GM23338 (cell line): ENCODE data around the gene SMPDL3A. TPM values are rescaled to one million over a fixed set of nuclear protein-coding genes. Genes with fewer than 3 reads are reported as not detected.

Source experiments
- ATAC-seq: fragments of 200-7000 bp; cut with Tn5 transposase; 3 replicates; pipeline ENCODE4 v1.9.1; 2020
- DNase-seq: peaks from one replicate; pipeline ENCODE4 v3.0.0-alpha.2; 2015; ENCODE audit warnings: low spot score
- H2AFZ ChIP-seq: fragments of 200-600 bp; sonication (generic); 2 replicates; pipeline ENCODE4 v1.8.0; 2016; ENCODE audit warnings: antibody characterized with exemption, mild to moderate bottlenecking, moderate library complexity
- H3F3A ChIP-seq: fragments of 200-600 bp; sonication (generic); replicated peaks from 2 replicates; pipeline ENCODE4 v1.8.0; 2017; ENCODE audit warnings: antibody characterized with exemption, mixed run types, low read depth
- H3K27ac ChIP-seq: fragments of 200-600 bp; sonication (generic); 2 replicates; pipeline ENCODE4 v1.6.1; 2016; ENCODE audit warnings: low read depth
- H3K27me3 ChIP-seq: fragments of 200-600 bp; sonication (generic); 2 replicates; pipeline ENCODE4 v1.8.0; 2016; ENCODE audit warnings: mild to moderate bottlenecking, mixed run types, moderate library complexity; ENCODE audit not compliant: insufficient read depth
- H3K36me3 ChIP-seq: fragments of 200-600 bp; sonication (generic); 2 replicates; pipeline ENCODE4 v1.8.0; 2016; ENCODE audit warnings: mild to moderate bottlenecking; ENCODE audit not compliant: insufficient read depth
- H3K4me1 ChIP-seq: fragments of 200-600 bp; sonication (generic); 2 replicates; pipeline ENCODE4 v1.8.0; 2016; ENCODE audit warnings: mild to moderate bottlenecking, moderate library complexity; ENCODE audit not compliant: insufficient read depth
- H3K4me2 ChIP-seq: fragments of 200-600 bp; sonication (generic); 2 replicates; pipeline ENCODE4 v1.7.1; 2017; ENCODE audit warnings: mixed run types
- H3K4me3 ChIP-seq: fragments of 200-600 bp; sonication (generic); 2 replicates; pipeline ENCODE4 v1.6.1; 2016; ENCODE audit warnings: mixed run types
- H3K79me2 ChIP-seq: fragments of 200-600 bp; sonication (generic); replicated peaks from 2 replicates; pipeline ENCODE4 v1.8.0; 2017; ENCODE audit warnings: mild to moderate bottlenecking; ENCODE audit not compliant: insufficient read depth
- H3K9me2 ChIP-seq: fragments of 200-600 bp; sonication (generic); 2 replicates; pipeline ENCODE4 v1.8.0; 2017; ENCODE audit not compliant: insufficient read depth
- H4K20me1 ChIP-seq: fragments of 200-600 bp; sonication (generic); replicated peaks from 2 replicates; pipeline ENCODE4 v1.8.0; 2017; ENCODE audit warnings: mild to moderate bottlenecking; ENCODE audit not compliant: insufficient read depth
- H3K27ac Mint-ChIP-seq: 2 replicates; pipeline ENCODE4 v1.8.0; 2020; ENCODE audit warnings: inconsistent platforms, mild to moderate bottlenecking, moderate library complexity, mixed read lengths
- H3K27me3 Mint-ChIP-seq: 3 replicates; pipeline ENCODE4 v1.8.0; 2022; ENCODE audit warnings: low read depth, mild to moderate bottlenecking, moderate library complexity, mixed read lengths, inconsistent platforms; ENCODE audit not compliant: insufficient read depth, poor library complexity
- H3K36me3 Mint-ChIP-seq: 3 replicates; pipeline ENCODE4 v1.8.0; 2021; ENCODE audit warnings: low read depth, mild to moderate bottlenecking, inconsistent platforms, moderate library complexity, mixed read lengths
- H3K4me1 Mint-ChIP-seq: 3 replicates; pipeline ENCODE4 v1.8.0; 2020; ENCODE audit warnings: mild to moderate bottlenecking, inconsistent platforms, mixed read lengths
- H3K4me3 Mint-ChIP-seq: 3 replicates; pipeline ENCODE4 v1.8.0; 2021; ENCODE audit warnings: moderate library complexity, mild to moderate bottlenecking, inconsistent platforms, mixed read lengths
- H3K9me3 Mint-ChIP-seq: 3 replicates; pipeline ENCODE4 v1.8.0; 2020; ENCODE audit warnings: moderate library complexity, mild to moderate bottlenecking, inconsistent platforms, mixed read lengths
- CREB1 ChIP-seq: fragments of 250-450 bp; sonication (Bioruptor Pico); IDR thresholded peaks from 2 replicates; pipeline ENCODE4 v1.5.0; 2020; ENCODE audit warnings: low read depth, mild to moderate bottlenecking, moderate library complexity
- EZH2 ChIP-seq: fragments of 200-600 bp; sonication (generic); IDR thresholded peaks from one replicate; pipeline ENCODE4 v1.8.0; 2017; ENCODE audit warnings: antibody characterized with exemption, mild to moderate bottlenecking, low read depth; ENCODE audit not compliant: unreplicated experiment
- EZH2phosphoT487 ChIP-seq: fragments of 200-600 bp; sonication (generic); IDR thresholded peaks from one replicate; pipeline ENCODE4 v1.8.1; 2018; ENCODE audit warnings: antibody characterized with exemption; ENCODE audit not compliant: unreplicated experiment
- JUNB ChIP-seq: IDR thresholded peaks from one replicate; pipeline ENCODE4 v1.6.1; 2016; ENCODE audit warnings: antibody characterized with exemption; ENCODE audit not compliant: unreplicated experiment
- NANOG ChIP-seq: IDR thresholded peaks from 2 replicates; pipeline ENCODE4 v1.6.1; 2016; ENCODE audit warnings: antibody characterized with exemption, borderline replicate concordance
- POLR2AphosphoS5 ChIP-seq: IDR thresholded peaks from 2 replicates; pipeline ENCODE4 v1.6.1; 2016; ENCODE audit warnings: antibody characterized with exemption, low read depth
- STAT1 ChIP-seq: IDR thresholded peaks from one replicate; pipeline ENCODE4 v1.6.1; 2016; ENCODE audit warnings: antibody characterized with exemption; ENCODE audit not compliant: unreplicated experiment
- ZNF114 ChIP-seq: fragments of 250-450 bp; sonication (Bioruptor Pico); IDR thresholded peaks from 2 replicates; pipeline ENCODE4 v1.5.0; 2020; ENCODE audit warnings: mild to moderate bottlenecking, moderate library complexity
- ZNF331 ChIP-seq: fragments of 250-450 bp; sonication (Bioruptor Pico); IDR thresholded peaks from 2 replicates; pipeline ENCODE4 v1.5.0; 2020; ENCODE audit warnings: low read depth, mild to moderate bottlenecking, moderate library complexity
- polyA plus RNA-seq: library from polyadenylated mRNA; unstranded; fragments of >200 nt; fragmentation: Nextera tagmentation; extraction: Ambion mirVana; gene quantifications from 2 replicates; pipeline ENCODE4 v1.2.1, GENCODE V29; 2016
- total RNA-seq: library from RNA; depleted of rRNA; stranded (reverse); fragments of >200 nt; shearing (Covaris generic); gene quantifications from 2 replicates; pipeline ENCODE4 v1.2.3, GENCODE V29; 2014
- TF ChIP-seq, protein P1 (sequence below): IDR thresholded peaks from 2 replicates; pipeline ENCODE4 v1.6.1; 2016; ENCODE audit warnings: antibody characterized with exemption
- TF ChIP-seq, protein P2 (sequence below): IDR thresholded peaks from one replicate; pipeline ENCODE4 v1.6.1; 2018; ENCODE audit warnings: antibody characterized with exemption; ENCODE audit not compliant: unreplicated experiment
- TF ChIP-seq, protein P3 (sequence below), 2 experiments: fragments of 200-600 bp in 1 of 2; sonication (generic) in 1 of 2; conservative IDR thresholded peaks; 2 replicates each; pipeline versions ENCODE4 v1.5.1 to v1.6.1; 2016 to 2017; ENCODE audit warnings: antibody characterized with exemption in 2 of 2, low read depth in 2 of 2, mild to moderate bottlenecking in 2 of 2, moderate library complexity in 1 of 2
- TF ChIP-seq, protein P4 (sequence below): fragments of 250-450 bp; sonication (Bioruptor Pico); IDR thresholded peaks from 2 replicates; pipeline ENCODE4 v1.5.0; 2020; ENCODE audit warnings: mild to moderate bottlenecking, moderate library complexity

The SMPDL3A gene
- total and polyA plus RNA-seq, 2 experiments from 2014 or later = 3.5 to 6.3 TPM

DNA sequence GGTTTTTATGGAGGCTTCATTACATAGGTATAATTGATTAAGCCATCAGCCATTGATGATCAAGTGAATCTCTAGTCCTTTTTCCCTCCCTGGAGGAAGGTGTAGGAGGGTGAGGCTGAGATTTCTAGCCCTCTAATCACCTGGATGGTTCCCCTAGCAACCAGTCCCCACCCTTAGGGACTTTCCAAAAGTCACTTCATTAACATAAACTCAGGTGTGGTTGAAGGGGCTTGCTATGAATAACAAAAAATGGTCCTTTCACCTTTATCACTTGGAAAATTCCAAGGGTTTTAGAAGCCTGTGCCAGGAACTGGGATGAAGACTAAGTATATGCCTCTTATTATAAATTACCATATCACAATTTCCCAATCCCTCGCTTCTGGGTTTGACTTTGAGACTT, 40.4 kb downstream of the SMPDL3A start:
- Histone ChIP-seq H3F3A (no peaks in the 10 kb centered on the region), H2AFZ (no peak overlapping the region), H3K4me2 (peak overlapping the region; percentile 59), H3K79me2 (no peaks in the 10 kb centered on the region), H3K4me1 (peaks cover 48% of the 10 kb centered on the region), H3K36me3 (no peaks in the 10 kb centered on the region), H3K27ac (peak overlapping the region; percentile 34; the same call in 1 of the 2 replicates), H4K20me1 (no peaks in the 10 kb centered on the region), H3K9me2 (no peaks in the 10 kb centered on the region; the same call in 1 of the 2 replicates), H3K4me3 (peak overlapping the region; percentile 9; the same call in 1 of the 2 replicates), H3K27me3 (no peaks in the 10 kb centered on the region)
- peak overlapping the region; percentile 79; the same call in 1 of the 2 replicates for H3K27ac Mint-ChIP-seq
- peak; percentile 77 for DNase-seq
- H3K9me3 Mint-ChIP-seq = no peaks in the 10 kb centered on the region; the same call in 2 of the 3 replicates
- H3K4me3 Mint-ChIP-seq = peak overlapping the region; percentile 14; the same call in 1 of the 3 replicates
- no peak for TF ChIP-seq POLR2AphosphoS5
- no peak for TF ChIP-seq ZNF331 (CRISPR knock-in tag)
- TF ChIP-seq, protein P1, sequence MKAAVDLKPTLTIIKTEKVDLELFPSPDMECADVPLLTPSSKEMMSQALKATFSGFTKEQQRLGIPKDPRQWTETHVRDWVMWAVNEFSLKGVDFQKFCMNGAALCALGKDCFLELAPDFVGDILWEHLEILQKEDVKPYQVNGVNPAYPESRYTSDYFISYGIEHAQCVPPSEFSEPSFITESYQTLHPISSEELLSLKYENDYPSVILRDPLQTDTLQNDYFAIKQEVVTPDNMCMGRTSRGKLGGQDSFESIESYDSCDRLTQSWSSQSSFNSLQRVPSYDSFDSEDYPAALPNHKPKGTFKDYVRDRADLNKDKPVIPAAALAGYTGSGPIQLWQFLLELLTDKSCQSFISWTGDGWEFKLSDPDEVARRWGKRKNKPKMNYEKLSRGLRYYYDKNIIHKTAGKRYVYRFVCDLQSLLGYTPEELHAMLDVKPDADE = no peak
- TF ChIP-seq ZNF114 (CRISPR knock-in tag) = no peak
- TF ChIP-seq, protein P2, sequence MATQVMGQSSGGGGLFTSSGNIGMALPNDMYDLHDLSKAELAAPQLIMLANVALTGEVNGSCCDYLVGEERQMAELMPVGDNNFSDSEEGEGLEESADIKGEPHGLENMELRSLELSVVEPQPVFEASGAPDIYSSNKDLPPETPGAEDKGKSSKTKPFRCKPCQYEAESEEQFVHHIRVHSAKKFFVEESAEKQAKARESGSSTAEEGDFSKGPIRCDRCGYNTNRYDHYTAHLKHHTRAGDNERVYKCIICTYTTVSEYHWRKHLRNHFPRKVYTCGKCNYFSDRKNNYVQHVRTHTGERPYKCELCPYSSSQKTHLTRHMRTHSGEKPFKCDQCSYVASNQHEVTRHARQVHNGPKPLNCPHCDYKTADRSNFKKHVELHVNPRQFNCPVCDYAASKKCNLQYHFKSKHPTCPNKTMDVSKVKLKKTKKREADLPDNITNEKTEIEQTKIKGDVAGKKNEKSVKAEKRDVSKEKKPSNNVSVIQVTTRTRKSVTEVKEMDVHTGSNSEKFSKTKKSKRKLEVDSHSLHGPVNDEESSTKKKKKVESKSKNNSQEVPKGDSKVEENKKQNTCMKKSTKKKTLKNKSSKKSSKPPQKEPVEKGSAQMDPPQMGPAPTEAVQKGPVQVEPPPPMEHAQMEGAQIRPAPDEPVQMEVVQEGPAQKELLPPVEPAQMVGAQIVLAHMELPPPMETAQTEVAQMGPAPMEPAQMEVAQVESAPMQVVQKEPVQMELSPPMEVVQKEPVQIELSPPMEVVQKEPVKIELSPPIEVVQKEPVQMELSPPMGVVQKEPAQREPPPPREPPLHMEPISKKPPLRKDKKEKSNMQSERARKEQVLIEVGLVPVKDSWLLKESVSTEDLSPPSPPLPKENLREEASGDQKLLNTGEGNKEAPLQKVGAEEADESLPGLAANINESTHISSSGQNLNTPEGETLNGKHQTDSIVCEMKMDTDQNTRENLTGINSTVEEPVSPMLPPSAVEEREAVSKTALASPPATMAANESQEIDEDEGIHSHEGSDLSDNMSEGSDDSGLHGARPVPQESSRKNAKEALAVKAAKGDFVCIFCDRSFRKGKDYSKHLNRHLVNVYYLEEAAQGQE = no peak
- no peak for TF ChIP-seq JUNB
- no peak for TF ChIP-seq EZH2
- TF ChIP-seq, protein P3, sequence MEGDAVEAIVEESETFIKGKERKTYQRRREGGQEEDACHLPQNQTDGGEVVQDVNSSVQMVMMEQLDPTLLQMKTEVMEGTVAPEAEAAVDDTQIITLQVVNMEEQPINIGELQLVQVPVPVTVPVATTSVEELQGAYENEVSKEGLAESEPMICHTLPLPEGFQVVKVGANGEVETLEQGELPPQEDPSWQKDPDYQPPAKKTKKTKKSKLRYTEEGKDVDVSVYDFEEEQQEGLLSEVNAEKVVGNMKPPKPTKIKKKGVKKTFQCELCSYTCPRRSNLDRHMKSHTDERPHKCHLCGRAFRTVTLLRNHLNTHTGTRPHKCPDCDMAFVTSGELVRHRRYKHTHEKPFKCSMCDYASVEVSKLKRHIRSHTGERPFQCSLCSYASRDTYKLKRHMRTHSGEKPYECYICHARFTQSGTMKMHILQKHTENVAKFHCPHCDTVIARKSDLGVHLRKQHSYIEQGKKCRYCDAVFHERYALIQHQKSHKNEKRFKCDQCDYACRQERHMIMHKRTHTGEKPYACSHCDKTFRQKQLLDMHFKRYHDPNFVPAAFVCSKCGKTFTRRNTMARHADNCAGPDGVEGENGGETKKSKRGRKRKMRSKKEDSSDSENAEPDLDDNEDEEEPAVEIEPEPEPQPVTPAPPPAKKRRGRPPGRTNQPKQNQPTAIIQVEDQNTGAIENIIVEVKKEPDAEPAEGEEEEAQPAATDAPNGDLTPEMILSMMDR (conservative IDR thresholded peaks at IDR 0.05; ENCODE audit: low read depth in 2 of 2) = no peak
- TF ChIP-seq CREB1 (CRISPR knock-in tag) = no peak
- TF ChIP-seq, protein P4, sequence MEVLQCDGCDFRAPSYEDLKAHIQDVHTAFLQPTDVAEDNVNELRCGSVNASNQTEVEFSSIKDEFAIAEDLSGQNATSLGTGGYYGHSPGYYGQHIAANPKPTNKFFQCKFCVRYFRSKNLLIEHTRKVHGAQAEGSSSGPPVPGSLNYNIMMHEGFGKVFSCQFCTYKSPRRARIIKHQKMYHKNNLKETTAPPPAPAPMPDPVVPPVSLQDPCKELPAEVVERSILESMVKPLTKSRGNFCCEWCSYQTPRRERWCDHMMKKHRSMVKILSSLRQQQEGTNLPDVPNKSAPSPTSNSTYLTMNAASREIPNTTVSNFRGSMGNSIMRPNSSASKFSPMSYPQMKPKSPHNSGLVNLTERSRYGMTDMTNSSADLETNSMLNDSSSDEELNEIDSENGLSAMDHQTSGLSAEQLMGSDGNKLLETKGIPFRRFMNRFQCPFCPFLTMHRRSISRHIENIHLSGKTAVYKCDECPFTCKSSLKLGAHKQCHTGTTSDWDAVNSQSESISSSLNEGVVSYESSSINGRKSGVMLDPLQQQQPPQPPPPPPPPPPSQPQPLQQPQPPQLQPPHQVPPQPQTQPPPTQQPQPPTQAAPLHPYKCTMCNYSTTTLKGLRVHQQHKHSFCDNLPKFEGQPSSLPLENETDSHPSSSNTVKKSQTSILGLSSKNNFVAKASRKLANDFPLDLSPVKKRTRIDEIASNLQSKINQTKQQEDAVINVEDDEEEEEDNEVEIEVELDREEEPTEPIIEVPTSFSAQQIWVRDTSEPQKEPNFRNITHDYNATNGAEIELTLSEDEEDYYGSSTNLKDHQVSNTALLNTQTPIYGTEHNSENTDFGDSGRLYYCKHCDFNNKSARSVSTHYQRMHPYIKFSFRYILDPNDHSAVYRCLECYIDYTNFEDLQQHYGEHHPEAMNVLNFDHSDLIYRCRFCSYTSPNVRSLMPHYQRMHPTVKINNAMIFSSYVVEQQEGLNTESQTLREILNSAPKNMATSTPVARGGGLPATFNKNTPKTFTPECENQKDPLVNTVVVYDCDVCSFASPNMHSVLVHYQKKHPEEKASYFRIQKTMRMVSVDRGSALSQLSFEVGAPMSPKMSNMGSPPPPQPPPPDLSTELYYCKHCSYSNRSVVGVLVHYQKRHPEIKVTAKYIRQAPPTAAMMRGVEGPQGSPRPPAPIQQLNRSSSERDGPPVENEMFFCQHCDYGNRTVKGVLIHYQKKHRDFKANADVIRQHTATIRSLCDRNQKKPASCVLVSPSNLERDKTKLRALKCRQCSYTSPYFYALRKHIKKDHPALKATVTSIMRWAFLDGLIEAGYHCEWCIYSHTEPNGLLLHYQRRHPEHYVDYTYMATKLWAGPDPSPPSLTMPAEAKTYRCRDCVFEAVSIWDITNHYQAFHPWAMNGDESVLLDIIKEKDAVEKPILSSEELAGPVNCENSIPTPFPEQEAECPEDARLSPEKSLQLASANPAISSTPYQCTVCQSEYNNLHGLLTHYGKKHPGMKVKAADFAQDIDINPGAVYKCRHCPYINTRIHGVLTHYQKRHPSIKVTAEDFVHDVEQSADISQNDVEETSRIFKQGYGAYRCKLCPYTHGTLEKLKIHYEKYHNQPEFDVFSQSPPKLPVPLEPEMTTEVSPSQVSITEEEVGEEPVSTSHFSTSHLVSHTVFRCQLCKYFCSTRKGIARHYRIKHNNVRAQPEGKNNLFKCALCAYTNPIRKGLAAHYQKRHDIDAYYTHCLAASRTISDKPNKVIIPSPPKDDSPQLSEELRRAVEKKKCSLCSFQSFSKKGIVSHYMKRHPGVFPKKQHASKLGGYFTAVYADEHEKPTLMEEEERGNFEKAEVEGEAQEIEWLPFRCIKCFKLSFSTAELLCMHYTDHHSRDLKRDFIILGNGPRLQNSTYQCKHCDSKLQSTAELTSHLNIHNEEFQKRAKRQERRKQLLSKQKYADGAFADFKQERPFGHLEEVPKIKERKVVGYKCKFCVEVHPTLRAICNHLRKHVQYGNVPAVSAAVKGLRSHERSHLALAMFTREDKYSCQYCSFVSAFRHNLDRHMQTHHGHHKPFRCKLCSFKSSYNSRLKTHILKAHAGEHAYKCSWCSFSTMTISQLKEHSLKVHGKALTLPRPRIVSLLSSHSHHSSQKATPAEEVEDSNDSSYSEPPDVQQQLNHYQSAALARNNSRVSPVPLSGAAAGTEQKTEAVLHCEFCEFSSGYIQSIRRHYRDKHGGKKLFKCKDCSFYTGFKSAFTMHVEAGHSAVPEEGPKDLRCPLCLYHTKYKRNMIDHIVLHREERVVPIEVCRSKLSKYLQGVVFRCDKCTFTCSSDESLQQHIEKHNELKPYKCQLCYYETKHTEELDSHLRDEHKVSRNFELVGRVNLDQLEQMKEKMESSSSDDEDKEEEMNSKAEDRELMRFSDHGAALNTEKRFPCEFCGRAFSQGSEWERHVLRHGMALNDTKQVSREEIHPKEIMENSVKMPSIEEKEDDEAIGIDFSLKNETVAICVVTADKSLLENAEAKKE (CRISPR knock-in tag) = no peak
- no peak for TF ChIP-seq NANOG
- TF ChIP-seq STAT1 = no peak
- no peak for TF ChIP-seq EZH2phosphoT487
- H3K36me3 Mint-ChIP-seq = no peaks in the 10 kb centered on the region
- H3K27me3 Mint-ChIP-seq = peaks cover 1% of the 10 kb centered on the region
- ATAC-seq = peak; percentile 94
- peaks cover 38% of the 10 kb centered on the region for H3K4me1 Mint-ChIP-seq
